ENCODE data around the gene RWDD2A.
"Not testable (repeated sequence)": the region's sequence is repeated elsewhere in the genome, so short reads cannot be mapped to it uniquely, and the experiment has no call there.

The RWDD2A gene

GRCh38 chr6:83183082-83183828 is 9.9 kb upstream of the RWDD2A start:
- peak; percentile 95 for FAIRE-seq
- peak; percentile 32 for DNase-seq (ENCODE audit: insufficient read length, low spot score)
- TF ChIP-seq POLR2A (IDR thresholded peaks at IDR 0.05; ENCODE audit: low read depth, low read length) = no peak

GRCh38 chr6:83185096-83185495 is 8.1 kb upstream of the RWDD2A start:
- FAIRE-seq (peak; percentile 71), DNase-seq (ENCODE audit: insufficient read length, low spot score) (no peak)

GRCh38 chr6:83188501-83188900 is 4.7 kb upstream of the RWDD2A start:
- FAIRE-seq = no peak
- no peak for TF ChIP-seq POLR2A (IDR thresholded peaks at IDR 0.05; ENCODE audit: low read depth, low read length)
- no peak for DNase-seq (ENCODE audit: insufficient read length, low spot score)

More at GRCh38 chr6:83185096-83185495, 8.1 kb upstream of the RWDD2A start:
- no peak for TF ChIP-seq POLR2A (IDR thresholded peaks at IDR 0.05; ENCODE audit: low read depth, low read length)

GRCh38 chr6:83190626-83191025 is 2.5 kb upstream of the RWDD2A start:
- FAIRE-seq (no peak), DNase-seq (ENCODE audit: insufficient read length, low spot score) (no peak)
- no peak for TF ChIP-seq POLR2A (IDR thresholded peaks at IDR 0.05; ENCODE audit: low read depth, low read length)

GRCh38 chr6:83191974-83192373 is 1.2 kb upstream of the RWDD2A start:
- FAIRE-seq; DNase-seq (ENCODE audit: insufficient read length, low spot score): not testable (repeated sequence)

GRCh38 chr6:83192456-83192855 is 701 bp upstream of the RWDD2A start:
- TF ChIP-seq POLR2A (IDR thresholded peaks at IDR 0.05; ENCODE audit: low read depth, low read length) = no peak
- DNase-seq (ENCODE audit: insufficient read length, low spot score) (peak; percentile 15), FAIRE-seq (peak; percentile 64)

- FAIRE-seq = no peak
- DNase-seq (ENCODE audit: insufficient read length, low spot score) = peak; percentile 44
- no peak for TF ChIP-seq POLR2A (IDR thresholded peaks at IDR 0.05; ENCODE audit: low read depth, low read length)
Observed at GRCh38 chr6:83193747-83194566, 800 bp downstream of the RWDD2A start.

- FAIRE-seq (no peak), DNase-seq (ENCODE audit: insufficient read length, low spot score) (peak; percentile 15)
- TF ChIP-seq POLR2A (IDR thresholded peaks at IDR 0.05; ENCODE audit: low read depth, low read length) = no peak
Observed at GRCh38 chr6:83198486-83199172, 5.5 kb downstream of the RWDD2A start.

GRCh38 chr6:83199173-83199862 is 6.2 kb downstream of the RWDD2A start:
- FAIRE-seq = no peak
- no peak for DNase-seq (ENCODE audit: insufficient read length, low spot score)
- no peak for TF ChIP-seq POLR2A (IDR thresholded peaks at IDR 0.05; ENCODE audit: low read depth, low read length)

GRCh38 chr6:83199863-83200225 is 6.7 kb downstream of the RWDD2A start:
- FAIRE-seq (peak; percentile 97), DNase-seq (ENCODE audit: insufficient read length, low spot score) (peak; percentile 63)
- no peak for TF ChIP-seq POLR2A (IDR thresholded peaks at IDR 0.05; ENCODE audit: low read depth, low read length)

- no peak for DNase-seq (ENCODE audit: insufficient read length, low spot score)
- FAIRE-seq = no peak
- no peak for TF ChIP-seq POLR2A (IDR thresholded peaks at IDR 0.05; ENCODE audit: low read depth, low read length)
Observed at GRCh38 chr6:83202031-83202430, 8.9 kb downstream of the RWDD2A start.

- no peak for TF ChIP-seq POLR2A (IDR thresholded peaks at IDR 0.05; ENCODE audit: low read depth, low read length)
- DNase-seq (ENCODE audit: insufficient read length, low spot score) = no peak
- FAIRE-seq = peak; percentile 98
Observed at GRCh38 chr6:83215131-83216047, 22.2 kb downstream of the RWDD2A start.

- no peak for TF ChIP-seq POLR2A (IDR thresholded peaks at IDR 0.05; ENCODE audit: low read depth, low read length)
- DNase-seq (ENCODE audit: insufficient read length, low spot score) = no peak
- FAIRE-seq = no peak
Observed at GRCh38 chr6:83216806-83217205, 23.6 kb downstream of the RWDD2A start.
